GM12801 (cell line): ENCODE results near the gene MBTPS1.

Experiments
- TF ChIP-seq, protein P1 (sequence below): IDR thresholded peaks from one replicate; pipeline ENCODE4 v1.5.1; 2011; ENCODE audit warnings: control low read depth; ENCODE audit not compliant: insufficient read length; ENCODE audit errors: extremely low read depth

MBTPS1 gene

DNA sequence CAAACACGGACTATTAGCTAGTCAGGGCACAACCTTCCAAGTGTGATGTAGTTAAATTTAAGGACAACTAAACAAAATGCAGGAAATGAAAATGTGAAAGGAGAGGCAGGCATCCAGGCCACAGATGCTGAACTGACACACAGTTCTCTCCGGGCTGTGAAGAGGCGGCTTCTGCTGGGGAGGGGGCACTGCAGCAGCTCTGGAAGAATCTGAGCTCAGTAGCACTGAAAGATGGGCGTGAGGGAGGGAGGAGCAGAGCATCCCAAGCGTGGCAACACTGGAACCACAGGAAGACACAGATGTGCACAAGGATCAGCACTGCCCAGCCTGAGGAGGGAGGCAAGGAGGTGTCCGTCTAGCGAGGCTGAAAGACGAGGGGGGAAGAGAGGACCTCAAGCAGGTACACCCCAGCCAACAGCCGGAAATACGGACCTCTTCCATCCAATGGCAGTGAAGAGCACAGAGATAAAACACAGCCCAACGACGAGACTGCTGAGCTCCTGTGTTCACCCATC lies 11.4 kb downstream of the MBTPS1 start:
- TF ChIP-seq, protein P1, sequence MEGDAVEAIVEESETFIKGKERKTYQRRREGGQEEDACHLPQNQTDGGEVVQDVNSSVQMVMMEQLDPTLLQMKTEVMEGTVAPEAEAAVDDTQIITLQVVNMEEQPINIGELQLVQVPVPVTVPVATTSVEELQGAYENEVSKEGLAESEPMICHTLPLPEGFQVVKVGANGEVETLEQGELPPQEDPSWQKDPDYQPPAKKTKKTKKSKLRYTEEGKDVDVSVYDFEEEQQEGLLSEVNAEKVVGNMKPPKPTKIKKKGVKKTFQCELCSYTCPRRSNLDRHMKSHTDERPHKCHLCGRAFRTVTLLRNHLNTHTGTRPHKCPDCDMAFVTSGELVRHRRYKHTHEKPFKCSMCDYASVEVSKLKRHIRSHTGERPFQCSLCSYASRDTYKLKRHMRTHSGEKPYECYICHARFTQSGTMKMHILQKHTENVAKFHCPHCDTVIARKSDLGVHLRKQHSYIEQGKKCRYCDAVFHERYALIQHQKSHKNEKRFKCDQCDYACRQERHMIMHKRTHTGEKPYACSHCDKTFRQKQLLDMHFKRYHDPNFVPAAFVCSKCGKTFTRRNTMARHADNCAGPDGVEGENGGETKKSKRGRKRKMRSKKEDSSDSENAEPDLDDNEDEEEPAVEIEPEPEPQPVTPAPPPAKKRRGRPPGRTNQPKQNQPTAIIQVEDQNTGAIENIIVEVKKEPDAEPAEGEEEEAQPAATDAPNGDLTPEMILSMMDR, result no peak

DNA sequence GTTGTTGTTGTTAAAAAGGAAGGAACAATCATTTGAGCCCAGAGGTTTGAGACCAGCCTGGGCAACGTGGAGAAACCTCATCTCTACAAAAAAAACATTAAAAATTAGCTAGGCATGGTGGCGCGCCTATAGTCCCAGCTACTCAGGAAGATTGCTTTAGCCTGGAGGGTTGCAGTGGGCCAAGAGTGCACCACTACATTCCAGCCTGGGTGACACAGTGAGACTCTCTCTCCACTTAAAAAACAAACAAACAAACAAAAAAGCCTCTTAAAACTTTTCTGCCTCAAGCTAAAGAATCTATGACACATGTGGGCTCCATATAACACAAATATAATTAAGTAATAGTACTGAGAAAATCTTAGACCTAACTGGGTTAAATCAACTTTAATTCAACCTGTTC lies 12.5 kb downstream of the MBTPS1 start:
- TF ChIP-seq, protein P1, result no peak

DNA sequence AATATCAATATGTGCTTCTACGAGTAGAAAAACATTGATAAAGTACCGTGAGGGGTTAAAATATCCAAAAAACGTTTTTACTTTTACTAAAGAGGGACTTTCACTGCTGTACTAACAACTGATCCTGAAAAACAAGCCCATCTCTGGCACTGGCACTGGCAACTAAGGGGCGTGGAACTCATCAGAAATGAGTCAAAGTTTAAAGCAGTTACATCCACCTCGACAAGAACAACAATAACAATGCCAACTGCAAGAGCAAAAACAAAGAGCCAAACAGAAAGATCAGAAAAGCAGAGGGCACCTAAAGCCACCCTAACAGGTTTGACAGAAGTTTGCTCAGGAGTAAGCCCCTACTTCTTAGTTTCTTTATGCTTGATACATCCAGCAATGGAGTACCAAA lies 13.1 kb downstream of the MBTPS1 start:
- TF ChIP-seq, protein P1, result no peak

DNA sequence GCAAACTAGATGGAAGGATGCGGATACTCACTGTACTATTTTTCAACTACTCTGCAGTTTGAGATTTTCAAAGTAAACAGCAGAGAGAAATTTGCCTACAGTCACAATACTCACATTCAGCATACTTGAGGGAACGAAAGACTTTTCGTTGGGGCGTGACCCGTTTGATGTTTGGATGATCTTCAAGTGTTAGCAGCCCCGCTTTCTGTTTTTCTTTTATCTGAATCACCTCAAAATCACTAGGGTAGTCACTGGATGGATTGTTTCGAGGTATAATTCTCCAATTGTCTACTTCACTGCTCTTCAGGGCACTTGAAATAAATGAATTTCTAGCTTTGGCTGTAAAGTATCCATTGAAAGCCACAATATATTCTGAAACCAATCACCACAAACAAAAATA lies 17.8 kb downstream of the MBTPS1 start:
- TF ChIP-seq, protein P1, result no peak

DNA sequence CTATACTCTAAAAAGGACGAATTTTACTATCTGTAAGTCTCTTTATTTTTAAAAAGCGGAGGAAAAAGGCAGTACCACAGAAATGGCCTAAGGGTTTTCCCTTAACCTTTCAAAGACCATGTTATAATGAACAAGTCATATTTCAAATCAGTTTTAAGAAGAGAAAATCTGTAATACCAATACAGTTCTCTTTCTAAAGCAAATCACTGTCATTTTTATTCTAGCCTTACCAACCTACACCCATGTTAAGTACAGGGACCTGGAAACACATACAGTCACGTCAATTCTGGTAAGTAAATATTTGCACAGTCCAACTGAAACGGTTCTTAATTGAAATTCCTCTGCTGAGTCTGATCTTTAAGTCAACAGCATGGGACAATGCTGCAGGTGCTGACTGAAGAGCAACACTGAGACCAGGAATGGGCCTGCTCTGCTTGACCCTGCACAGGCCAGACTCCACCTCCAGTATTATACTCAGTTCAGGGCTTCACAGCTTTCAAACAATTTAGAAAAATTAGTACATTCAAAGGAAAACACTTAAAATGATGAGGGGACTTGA lies 20.2 kb downstream of the MBTPS1 start:
- TF ChIP-seq, protein P1, result no peak

DNA sequence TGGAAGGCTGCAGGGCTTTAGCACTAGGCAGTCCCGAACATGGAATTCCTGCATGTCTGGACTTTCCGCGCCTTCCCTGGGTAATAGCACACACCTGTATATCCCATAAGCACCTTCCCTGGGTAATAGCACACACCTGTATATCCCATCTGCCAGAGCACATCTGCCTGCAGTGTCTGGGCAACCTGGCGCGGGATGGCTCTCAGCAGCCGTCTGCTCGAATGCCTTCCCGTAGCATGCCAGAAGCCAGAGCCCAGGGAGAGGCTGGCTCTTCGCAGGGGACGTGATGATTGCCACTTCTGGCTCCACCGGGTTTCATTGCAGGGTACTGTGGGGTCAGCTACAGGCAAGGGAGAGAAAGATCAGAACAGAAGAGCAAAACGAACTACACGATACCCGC lies 21.3 kb downstream of the MBTPS1 start:
- TF ChIP-seq, protein P1, result no peak

DNA sequence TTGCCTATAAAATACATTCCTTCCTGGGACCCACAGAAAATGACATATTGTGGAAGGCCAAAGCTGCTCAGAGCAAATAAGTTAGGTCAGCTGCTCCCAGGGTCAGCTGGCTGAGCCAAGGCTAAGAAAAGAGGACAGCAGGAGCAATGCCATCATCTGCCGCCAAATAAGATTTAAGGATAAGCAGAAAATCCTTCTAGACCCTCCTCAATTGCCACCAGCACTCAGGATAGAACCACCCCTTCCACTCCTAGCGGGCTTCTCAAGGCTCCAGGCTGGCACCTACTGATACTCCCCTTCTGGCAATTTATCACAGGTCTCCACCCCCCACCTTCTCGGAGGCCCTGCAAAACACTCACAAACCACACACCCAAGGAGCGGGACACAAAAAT lies 22.9 kb downstream of the MBTPS1 start:
- TF ChIP-seq, protein P1, result no peak
